HG03520 (cell line): ENCODE measurements around the gene FAAH.

Experiments
- ATAC-seq: cut with Tn5 transposase; IDR thresholded peaks from one replicate; pipeline ENCODE4 v1.9.1; 2021; ENCODE audit warnings: mild to moderate bottlenecking, moderate library complexity; ENCODE audit not compliant: unreplicated experiment

The FAAH gene

GRCh38 chr1:46421739-46422138 is 27.6 kb downstream of the FAAH start:
- ATAC-seq = no peak

GRCh38 chr1:46422261-46422871 is 28.2 kb downstream of the FAAH start:
- no peak for ATAC-seq

- no peak for ATAC-seq
These were observed 29.6 kb downstream of the FAAH start for GRCh38 chr1:46423574-46424240.

- no peak for ATAC-seq
These were observed 30.6 kb downstream of the FAAH start for GRCh38 chr1:46424730-46425129.

- ATAC-seq = no peak
These were observed 31.6 kb downstream of the FAAH start for GRCh38 chr1:46425726-46426125.

GRCh38 chr1:46427541-46427940 is 33.4 kb downstream of the FAAH start:
- ATAC-seq = no peak

GRCh38 chr1:46429436-46429835 is 35.3 kb downstream of the FAAH start:
- no peak for ATAC-seq

- ATAC-seq = no peak
These were observed 37.6 kb downstream of the FAAH start for GRCh38 chr1:46431695-46432094.

GRCh38 chr1:46432781-46433327 is 38.7 kb downstream of the FAAH start:
- no peak for ATAC-seq

GRCh38 chr1:46434358-46434757 is 40.2 kb downstream of the FAAH start:
- ATAC-seq = no peak

GRCh38 chr1:46436844-46437243 is 42.7 kb downstream of the FAAH start:
- ATAC-seq = no peak

- no peak for ATAC-seq
These were observed 43.6 kb downstream of the FAAH start for GRCh38 chr1:46437723-46438122.

- no peak for ATAC-seq
These were observed 44.2 kb downstream of the FAAH start for GRCh38 chr1:46438346-46438745.

- ATAC-seq = no peak
These were observed 46.4 kb downstream of the FAAH start for GRCh38 chr1:46440478-46440877.

- ATAC-seq = peak; percentile 54
These were observed 48.4 kb downstream of the FAAH start for GRCh38 chr1:46442317-46443161.

GRCh38 chr1:46444466-46444865 is 50.3 kb downstream of the FAAH start:
- no peak for ATAC-seq

- ATAC-seq = no peak
These were observed 51.7 kb downstream of the FAAH start for GRCh38 chr1:46445773-46446256.

- no peak for ATAC-seq
These were observed 52.8 kb downstream of the FAAH start for GRCh38 chr1:46446646-46447498.

GRCh38 chr1:46447499-46448108 is 53.5 kb downstream of the FAAH start:
- no peak for ATAC-seq
